Hematopoietic multipotent progenitor cell (in vitro differentiated cells): ENCODE data around the gene SIX1. TPM values are rescaled to one million over a fixed set of nuclear protein-coding genes. Genes with fewer than 3 reads are reported as not detected.

ENCODE experiments used
- DNase-seq, 3 donors: peaks; one replicate each; pipeline ENCODE4 v3.0.0-alpha.2; 2011 to 2015; ENCODE audit warnings: low read depth in 2 of 3, low spot score in 2 of 3
- total RNA-seq: library from RNA; depleted of rRNA; stranded (reverse); fragments of >200 nt; gene quantifications from one replicate; pipeline ENCODE4 v1.2.3, GENCODE V29; 2012

The SIX1 gene
- total RNA-seq, 1 donor, result not detected

GRCh38 chr14:60655898-60656685 lies 6.8 kb upstream of the SIX1 start:
- DNase-seq, result peak in 1 of 3 donors; percentile 44

- DNase-seq, result peak in 1 of 3 donors; percentile 2
Measured at GRCh38 chr14:60655119-60655897, 6.0 kb upstream of the SIX1 start.

GRCh38 chr14:60654334-60654821 lies 5.1 kb upstream of the SIX1 start:
- no peak for DNase-seq

DNA sequence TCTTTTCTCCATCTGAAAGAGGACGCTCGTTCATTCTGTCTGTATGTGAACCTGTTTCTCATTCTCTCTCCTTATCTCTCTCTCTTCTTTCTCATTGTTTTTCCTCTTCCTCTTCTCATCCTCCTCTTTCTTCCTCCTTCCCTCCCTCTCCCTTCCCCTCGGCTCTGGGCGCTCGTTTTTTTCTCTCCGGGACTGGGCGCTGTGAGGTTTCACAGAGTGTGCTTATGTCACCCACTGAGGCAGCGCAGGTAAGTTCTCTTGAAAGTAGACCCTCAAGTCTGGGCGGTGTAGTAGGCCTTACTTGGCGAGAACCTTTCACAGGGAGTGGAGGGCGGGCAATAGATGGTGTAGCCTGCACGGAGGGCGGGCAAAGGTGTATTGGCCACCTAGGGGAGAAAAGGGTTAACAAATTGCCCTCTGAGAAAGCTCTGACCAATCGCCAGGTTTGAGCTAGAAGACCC lies 4.5 kb upstream of the SIX1 start:
- peak in 1 of 3 donors; percentile 0 for DNase-seq

- DNase-seq, result peak in 1 of 3 donors; percentile 14
Measured at GRCh38 chr14:60652674-60653651, 3.7 kb upstream of the SIX1 start.

GRCh38 chr14:60651796-60652673 lies 2.8 kb upstream of the SIX1 start:
- DNase-seq, result peak in 2 of 3 donors; percentile 19 to 36

- peak in 1 of 3 donors; percentile 19 for DNase-seq
Measured at GRCh38 chr14:60651086-60651795, 2.0 kb upstream of the SIX1 start.

GRCh38 chr14:60650373-60650961 lies 1.2 kb upstream of the SIX1 start:
- no peak for DNase-seq

DNA sequence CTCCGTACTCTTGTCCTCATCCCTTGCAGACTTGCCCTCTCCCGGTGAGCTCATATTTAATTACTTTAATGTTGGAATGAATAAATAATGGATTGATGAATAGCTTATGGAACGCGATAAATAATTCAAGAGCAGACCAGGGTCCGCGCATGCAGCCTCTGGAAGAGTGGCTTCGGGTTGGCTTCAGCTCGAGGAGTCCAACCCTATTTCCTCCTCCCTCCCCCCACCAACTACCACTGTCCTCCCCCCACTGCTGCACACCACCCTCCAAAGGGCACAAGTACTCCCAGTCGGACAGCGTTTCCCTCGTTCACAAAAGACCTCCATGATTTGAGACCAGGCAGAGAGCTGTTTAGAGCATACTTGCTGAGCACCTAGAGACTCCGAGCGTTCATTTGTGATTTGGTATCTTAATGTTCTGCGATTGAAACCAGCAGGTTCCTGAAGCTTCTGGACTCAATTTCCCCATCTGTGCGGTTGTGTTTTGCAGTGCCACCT lies 647 bp upstream of the SIX1 start:
- DNase-seq, result peak in 1 of 3 donors; percentile 18

- peak in 1 of 3 donors; percentile 6 for DNase-seq
Measured at GRCh38 chr14:60648249-60648933, 886 bp downstream of the SIX1 start.

DNA sequence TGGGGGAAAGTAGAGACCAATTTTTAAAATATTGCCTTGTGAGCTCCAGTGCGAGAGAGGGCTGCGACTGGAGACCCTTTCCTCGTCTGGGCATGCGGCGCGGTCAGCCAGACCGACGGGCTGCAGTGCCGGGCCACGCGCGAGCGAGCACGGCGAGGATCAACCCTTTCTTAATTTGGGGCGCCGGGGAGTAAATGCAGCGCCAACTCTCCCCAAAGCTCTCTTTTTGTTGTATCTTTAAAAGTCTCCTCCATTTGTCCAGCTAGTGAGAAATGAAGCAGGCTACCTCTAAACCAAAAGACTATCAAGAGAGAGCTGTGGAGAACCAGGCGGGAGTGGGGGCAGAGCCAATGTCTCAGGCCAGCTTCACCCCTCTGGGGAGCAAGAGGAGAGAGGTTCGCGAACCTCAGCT lies 1.4 kb downstream of the SIX1 start:
- peak in 1 of 3 donors; percentile 23 for DNase-seq

DNA sequence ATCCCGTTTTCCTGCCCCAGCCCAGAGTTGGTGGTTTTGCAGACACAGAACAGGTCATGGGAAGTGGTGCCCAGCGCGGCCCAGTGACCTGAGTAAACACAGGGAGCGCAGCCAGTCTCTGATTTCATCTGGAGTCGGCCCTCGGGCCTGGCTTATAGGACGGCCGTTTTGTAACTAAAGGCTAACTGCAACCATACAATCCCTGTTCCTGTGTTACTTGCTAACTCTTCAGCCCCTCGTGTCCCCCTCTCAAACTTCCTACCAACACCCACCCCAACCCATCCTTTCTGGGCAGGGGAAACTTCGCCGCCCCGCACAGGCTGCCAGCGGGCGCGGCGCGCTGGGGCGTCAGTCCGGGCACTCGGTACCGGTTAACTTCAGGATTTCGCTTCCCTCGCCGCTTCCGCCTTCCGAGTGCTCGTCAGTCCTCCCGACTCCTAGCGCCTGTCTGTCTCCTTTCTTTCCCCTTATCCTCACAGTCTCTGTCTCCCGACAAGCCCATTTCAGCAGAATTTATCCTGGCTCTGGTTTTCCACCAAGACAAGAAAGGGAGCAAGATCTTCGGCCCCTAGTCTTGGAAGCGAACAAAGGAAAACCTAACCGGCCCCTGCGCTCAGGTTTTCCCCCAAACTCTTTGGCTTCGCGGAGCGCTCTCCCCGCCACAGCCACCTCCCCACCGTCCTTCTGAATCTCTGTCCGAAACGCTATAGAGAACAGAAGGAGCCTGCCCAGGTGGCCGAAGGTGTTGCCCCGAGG lies 2.0 kb downstream of the SIX1 start:
- peak in 1 of 3 donors; percentile 3 for DNase-seq

- no peak for DNase-seq
Measured at GRCh38 chr14:60646226-60646818, 3.0 kb downstream of the SIX1 start.

- peak in 1 of 3 donors; percentile 22 for DNase-seq
Measured at GRCh38 chr14:60645126-60645741, 4.0 kb downstream of the SIX1 start.

DNA sequence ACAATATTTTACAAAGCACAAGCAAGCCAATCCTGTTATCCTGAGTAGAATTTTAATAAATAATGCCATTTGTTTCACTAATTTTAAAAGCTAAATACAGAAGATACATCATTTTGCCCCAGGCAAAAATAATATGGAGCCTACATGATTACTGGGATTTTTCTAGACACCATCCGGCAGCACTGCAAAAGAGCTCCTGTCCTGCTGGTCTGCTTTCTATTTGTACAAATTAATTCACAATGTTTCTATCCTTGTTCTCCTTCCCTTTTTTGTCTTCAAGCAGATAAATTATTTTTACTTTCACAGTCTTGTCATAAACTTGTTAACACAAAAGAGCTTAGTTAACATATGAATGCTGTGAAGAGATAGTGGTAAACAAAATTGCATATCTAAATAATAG lies 4.6 kb downstream of the SIX1 start:
- DNase-seq, result no peak
